PC-9 (cell line): ENCODE data around the gene HBQ1. TPM values are rescaled to one million over a fixed set of nuclear protein-coding genes. Genes with fewer than 3 reads are reported as not detected.
A peak's percentile ranks its signal among the peaks of the same experiment; 100 is the strongest.

ENCODE experiments used
- BruUV-seq: library from RNA; stranded (reverse); fragments of 400-500 nt; replicated peaks from 2 replicates; lab custom pipeline; 2021; lab: Mats Ljungman, UMichigan
- CTCF ChIA-PET: fragments of 300-600 bp; sonication (Branson Sonifier 250); formaldehyde crosslinking; loops from one replicate; lab custom pipeline; 2022; ENCODE audit warnings: antibody characterized with exemption; lab: Charles Lee
- POLR2A ChIA-PET: fragments of 300-600 bp; sonication (Branson Sonifier 250); formaldehyde crosslinking; loops from one replicate; lab custom pipeline; 2022; ENCODE audit warnings: antibody characterized with exemption; ENCODE audit not compliant: unreplicated experiment; lab: Charles Lee
- DNase-seq, 2 experiments: peaks; one replicate each; pipeline versions ENCODE4 v3.0.0 to v3.0.0-alpha.2; 2015 to 2022; ENCODE audit warnings: mixed read lengths in 1 of 2
- H2AFZ ChIP-seq: fragments of 200-600 bp; sonication (generic); 2 replicates; pipeline ENCODE4 v1.8.1; 2017; ENCODE audit warnings: antibody characterized with exemption
- H3F3A ChIP-seq: fragments of 200-600 bp; sonication (generic); 2 replicates; pipeline ENCODE4 v1.8.1; 2017; ENCODE audit warnings: antibody characterized with exemption, mild to moderate bottlenecking, low read depth; ENCODE audit not compliant: insufficient read depth
- H3K27ac ChIP-seq: fragments of 200-600 bp; sonication (generic); 2 replicates; pipeline ENCODE4 v1.6.1; 2016; ENCODE audit warnings: mixed run types
- H3K27me3 ChIP-seq: fragments of 200-600 bp; sonication (generic); 2 replicates; pipeline ENCODE4 v1.6.1; 2016; ENCODE audit warnings: low read depth, mixed run types; ENCODE audit not compliant: insufficient read depth
- H3K36me3 ChIP-seq: fragments of 200-600 bp; sonication (generic); 2 replicates; pipeline ENCODE4 v1.6.1; 2016; ENCODE audit warnings: low read depth, mixed run types
- H3K4me1 ChIP-seq: fragments of 200-600 bp; sonication (generic); replicated peaks from 2 replicates; pipeline ENCODE4 v1.6.1; 2016; ENCODE audit warnings: mixed run types; ENCODE audit not compliant: insufficient read depth
- H3K4me2 ChIP-seq: fragments of 200-600 bp; sonication (generic); 2 replicates; pipeline ENCODE4 v1.6.1; 2017; ENCODE audit warnings: mixed run types
- H3K4me3 ChIP-seq: fragments of 200-600 bp; sonication (generic); 2 replicates; pipeline ENCODE4 v1.6.1; 2016; ENCODE audit warnings: mixed run types
- H3K79me2 ChIP-seq: fragments of 200-600 bp; sonication (generic); 2 replicates; pipeline ENCODE4 v1.6.1; 2017; ENCODE audit warnings: low read depth, mixed run types
- H3K9me2 ChIP-seq: fragments of 200-600 bp; sonication (generic); 2 replicates; pipeline ENCODE4 v1.8.1; 2017; ENCODE audit warnings: mild to moderate bottlenecking; ENCODE audit not compliant: insufficient read depth
- H3K9me3 ChIP-seq: fragments of 200-600 bp; sonication (generic); 2 replicates; pipeline ENCODE4 v1.8.1; 2016; ENCODE audit warnings: low read depth; ENCODE audit not compliant: insufficient read depth
- H4K20me1 ChIP-seq: fragments of 200-600 bp; sonication (generic); 2 replicates; pipeline ENCODE4 v1.8.1; 2017; ENCODE audit not compliant: insufficient read depth
- CTCF ChIP-seq: fragments of 200-600 bp; sonication (generic); conservative IDR thresholded peaks from 2 replicates; pipeline ENCODE4 v1.6.1; 2017; ENCODE audit warnings: mixed run types, antibody characterized with exemption, mild to moderate bottlenecking, moderate library complexity
- EZH2 ChIP-seq: fragments of 200-600 bp; sonication (generic); IDR thresholded peaks from 2 replicates; pipeline ENCODE4 v1.8.0; 2017; ENCODE audit warnings: antibody characterized with exemption, low read depth
- intact Hi-C: fragments of 100-400 bp; cut with micrococcal nuclease; formaldehyde crosslinking; loops from one replicate; pipeline ENCODE4 v1.10.0; 2022; ENCODE audit not compliant: unreplicated experiment
- total RNA-seq: library from RNA; stranded (reverse); gene quantifications from 2 replicates; pipeline ENCODE4 v1.2.3, GENCODE V29; 2021

The HBQ1 gene
- total RNA-seq, 1 experiment from 2014 or later = not detected

- POLR2A ChIA-PET = interaction anchor here (0.5 to 1.0 kb wide), 8 partner anchors 11 to 292 kb away, joined by 3 to 29 read pairs (median 4); no protein-coding TSS in a partner anchor
- Histone ChIP-seq H3F3A (peaks cover 11% of the 10 kb centered on the region; the same call in 1 of the 2 replicates), H3K9me2 (no peaks in the 10 kb centered on the region), H3K36me3 (peaks cover 37% of the 10 kb centered on the region), H4K20me1 (peaks cover 48% of the 10 kb centered on the region), H3K27ac (peak overlapping the region; percentile 75; the same call in 1 of the 2 replicates), H3K4me3 (peak overlapping the region; percentile 93), H3K27me3 (no peaks in the 10 kb centered on the region), H3K4me1 (peaks cover 15% of the 10 kb centered on the region), H3K9me3 (no peaks in the 10 kb centered on the region), H2AFZ (peak overlapping the region; percentile 76), H3K4me2 (peak overlapping the region; percentile 98), H3K79me2 (peaks cover 56% of the 10 kb centered on the region)
- intact Hi-C loops = no loop called here
- DNase-seq = no peak
- TF ChIP-seq CTCF (no peak), EZH2 (no peak)
- CTCF ChIA-PET = interaction anchor here (0.6 to 1.0 kb wide), 4 partner anchors 10 to 134 kb away, joined by 3 to 8 read pairs (median 4); no protein-coding TSS in a partner anchor
- BruUV-seq = TSS peak; percentile 22
Observed at GRCh38 chr16:228151-228851, 48.0 kb downstream of the HBQ1 start.

- peaks cover 15% of the 10 kb centered on the region for H3K4me1 ChIP-seq
- no peaks in the 10 kb centered on the region for H3K27me3 ChIP-seq
- H3F3A ChIP-seq = peaks cover 19% of the 10 kb centered on the region; the same call in 1 of the 2 replicates
- no peak for TF ChIP-seq EZH2
- TF ChIP-seq CTCF = no peak
- intact Hi-C loops = no loop called here
- H4K20me1 ChIP-seq = peaks cover 42% of the 10 kb centered on the region
- peaks cover 33% of the 10 kb centered on the region for H3K36me3 ChIP-seq
- H3K79me2 ChIP-seq = peaks cover 48% of the 10 kb centered on the region
- ChIA-PET POLR2A (interaction anchor here (0.6 to 1.3 kb wide), 9 partner anchors 40 to 428 kb away, joined by 3 to 30 read pairs (median 3); partner anchors contain the start of gene AXIN1), CTCF (interaction anchor here (0.6 kb wide), 3 partner anchors 11 to 108 kb away, joined by 3 to 8 read pairs (median 5); no protein-coding TSS in a partner anchor)
- H3K9me3 ChIP-seq = no peaks in the 10 kb centered on the region
- H3K27ac ChIP-seq = peak within 1 kb of the TSS; percentile 75
- no peaks in the 10 kb centered on the region for H3K9me2 ChIP-seq
- peak within 1 kb of the TSS; percentile 76 for H2AFZ ChIP-seq
- peak within 1 kb of the TSS; percentile 93 for H3K4me3 ChIP-seq
- BruUV-seq = TSS peak; percentile 94
- peak; percentile 69 to 91 for DNase-seq
- H3K4me2 ChIP-seq = peak within 1 kb of the TSS; percentile 98
Observed at GRCh38 chr16:228852-229730, 48.8 kb downstream of the HBQ1 start, which contains the start of gene LUC7L. LUC7L (minus strand) TSS chr16:229449; CDS start chr16:229339, 110 bp downstream.
